Stimulated activated CD4-positive, alpha-beta T cell treated with anti-CD3 and anti-CD28 coated beads, Interleukin-12 subunit alpha, Interleukin-12 subunit beta, amount 100 ng/mL, for 24 hours (primary cell): ENCODE data around the gene USP27X.

ENCODE experiments used
- DNase-seq, 2 experiments: peaks; one replicate each; pipeline ENCODE4 v3.0.0-alpha.2; 2020; ENCODE audit warnings: low read depth in 2 of 2

The USP27X gene

DNA sequence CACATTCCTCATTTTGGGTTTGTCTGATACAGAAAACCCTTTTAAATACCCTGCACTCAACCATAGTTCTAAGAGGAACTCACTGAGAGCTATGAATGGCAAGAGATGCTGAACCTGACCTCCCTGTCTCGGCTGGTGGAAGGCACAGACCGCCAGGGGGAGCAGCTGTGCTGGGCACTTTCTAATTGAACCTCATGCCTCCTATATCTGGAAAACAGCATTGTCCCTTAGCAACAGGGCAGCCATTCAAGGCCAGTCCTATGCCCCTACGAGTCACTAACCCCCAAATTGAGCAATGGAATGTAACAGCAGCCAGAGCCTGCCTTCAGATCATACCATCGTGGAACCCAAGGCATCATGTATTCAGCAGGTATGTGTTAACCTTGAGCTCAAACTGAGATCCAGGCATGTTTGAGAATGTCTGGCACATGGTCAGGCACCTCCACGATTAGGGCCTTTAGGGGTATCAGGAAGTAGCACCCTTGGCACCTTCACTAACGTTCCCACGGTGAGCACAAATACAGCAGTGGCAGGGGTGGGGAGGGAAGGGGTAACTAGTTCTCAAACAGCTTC, 5.1 kb downstream of the USP27X start:
- peak; percentile 7 to 41 for DNase-seq

DNA sequence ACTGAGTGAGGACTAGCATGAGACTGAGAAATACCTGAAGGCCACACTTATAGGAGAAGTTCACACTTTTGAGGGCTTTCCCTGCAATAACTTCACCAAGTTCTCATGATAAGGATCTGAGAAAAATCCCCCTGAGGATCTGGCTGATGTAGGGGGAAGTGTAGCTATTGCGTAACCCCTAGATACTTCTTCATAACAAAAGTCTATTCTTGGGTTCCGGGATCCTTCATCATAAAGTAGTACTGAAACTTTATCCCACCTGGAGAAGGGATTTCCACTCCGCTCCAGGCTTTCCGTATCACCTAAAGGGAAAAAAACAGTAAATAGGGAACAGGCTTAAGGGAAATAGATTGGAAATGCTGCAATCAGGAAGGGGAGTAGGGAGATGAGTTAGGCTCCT, 13.3 kb downstream of the USP27X start:
- no peak for DNase-seq

DNA sequence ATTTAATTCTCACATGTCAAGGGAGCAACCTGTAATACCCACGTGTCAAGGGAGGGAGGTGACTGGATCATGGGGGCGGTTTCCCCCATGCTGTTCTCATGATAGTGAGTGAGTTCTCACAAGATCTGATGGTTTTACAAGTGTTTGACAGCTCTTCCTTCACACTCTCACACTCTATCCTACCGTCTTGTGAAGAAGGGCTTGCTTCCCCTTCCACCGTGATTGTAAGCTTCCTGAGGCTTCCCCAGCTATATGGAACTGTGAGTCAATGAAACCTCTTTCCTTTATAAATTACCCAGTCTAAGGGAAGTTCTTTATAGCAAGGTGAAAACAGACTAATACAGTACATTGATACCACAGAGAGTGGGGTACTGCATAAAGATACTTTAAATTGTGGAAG, 17.7 kb downstream of the USP27X start:
- DNase-seq: no peak

DNA sequence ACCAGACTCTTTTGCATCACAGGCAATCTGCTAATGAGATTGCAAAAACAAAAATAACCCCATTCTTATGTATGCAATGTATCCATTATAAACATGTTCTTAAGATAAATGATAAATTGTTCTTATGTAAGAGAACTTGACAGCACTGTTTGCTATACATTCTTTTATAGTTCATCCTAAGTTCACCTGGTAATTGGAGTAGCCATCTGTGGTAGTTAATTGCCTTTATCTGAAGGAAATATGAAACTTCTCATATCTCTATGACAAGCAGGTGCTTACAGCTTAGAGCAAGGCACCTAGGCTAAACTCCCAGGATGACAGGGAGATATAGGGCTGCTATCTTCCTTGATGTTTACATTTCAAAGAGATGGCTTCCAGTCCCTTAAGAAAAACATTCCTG, 21.8 kb downstream of the USP27X start:
- no peak for DNase-seq

DNA sequence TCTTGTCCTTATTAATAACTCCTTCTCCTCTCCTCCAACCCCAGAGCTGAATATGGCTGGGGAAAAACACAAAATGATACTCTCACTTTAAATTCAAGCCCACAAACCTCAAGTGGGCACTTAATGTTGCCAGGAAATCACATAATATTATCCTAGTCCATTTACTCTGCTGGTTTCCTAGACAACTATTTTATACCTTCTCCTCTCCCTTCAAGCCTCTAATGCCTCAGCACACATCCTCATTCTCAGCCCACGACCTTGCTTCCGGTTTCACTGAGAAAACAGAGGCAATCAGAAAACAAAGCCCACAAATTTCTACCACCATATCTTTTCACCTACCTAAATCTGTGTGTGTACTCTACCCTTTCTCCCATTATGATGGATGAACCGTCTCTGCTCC, 31.1 kb downstream of the USP27X start:
- DNase-seq: no peak

DNA sequence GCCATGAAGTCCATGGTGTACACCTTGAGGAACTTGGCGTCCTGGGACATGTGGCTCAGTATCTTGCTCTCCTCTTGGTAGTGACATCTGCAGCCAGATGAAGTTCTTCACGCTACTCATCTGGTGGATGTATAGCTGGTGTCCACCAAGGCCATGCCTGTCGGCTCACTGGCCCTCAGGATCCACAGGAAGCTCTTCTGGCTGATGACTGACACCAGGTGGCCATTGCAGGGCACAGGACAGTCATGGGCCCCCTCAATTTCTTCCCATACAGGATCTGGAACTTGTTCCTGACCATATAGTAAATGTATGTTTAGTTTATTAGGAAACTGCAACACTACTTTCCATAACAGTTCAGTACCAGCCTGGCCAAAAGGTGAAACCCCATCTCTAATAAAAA, 32.8 kb downstream of the USP27X start:
- no peak for DNase-seq

DNA sequence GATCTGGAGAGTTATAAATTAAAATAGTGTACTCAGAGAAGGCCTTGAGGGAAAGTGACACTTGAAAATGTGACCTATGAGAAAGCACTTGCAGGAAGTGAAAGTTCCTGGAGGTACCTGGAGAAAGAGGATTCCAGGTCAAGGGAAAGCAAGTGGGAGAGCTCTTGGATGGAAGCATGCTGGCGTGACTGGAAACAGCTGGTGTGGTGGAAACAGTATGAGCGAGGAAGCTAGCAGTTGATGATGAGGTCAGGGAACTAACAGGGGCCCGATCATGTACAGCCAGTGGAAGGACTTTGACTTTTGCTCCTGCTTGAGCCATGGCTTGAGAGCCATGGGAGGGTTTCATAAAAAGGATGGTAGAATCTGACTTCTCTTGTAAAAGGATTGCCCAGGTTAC, 33.6 kb downstream of the USP27X start:
- no peak for DNase-seq

DNA sequence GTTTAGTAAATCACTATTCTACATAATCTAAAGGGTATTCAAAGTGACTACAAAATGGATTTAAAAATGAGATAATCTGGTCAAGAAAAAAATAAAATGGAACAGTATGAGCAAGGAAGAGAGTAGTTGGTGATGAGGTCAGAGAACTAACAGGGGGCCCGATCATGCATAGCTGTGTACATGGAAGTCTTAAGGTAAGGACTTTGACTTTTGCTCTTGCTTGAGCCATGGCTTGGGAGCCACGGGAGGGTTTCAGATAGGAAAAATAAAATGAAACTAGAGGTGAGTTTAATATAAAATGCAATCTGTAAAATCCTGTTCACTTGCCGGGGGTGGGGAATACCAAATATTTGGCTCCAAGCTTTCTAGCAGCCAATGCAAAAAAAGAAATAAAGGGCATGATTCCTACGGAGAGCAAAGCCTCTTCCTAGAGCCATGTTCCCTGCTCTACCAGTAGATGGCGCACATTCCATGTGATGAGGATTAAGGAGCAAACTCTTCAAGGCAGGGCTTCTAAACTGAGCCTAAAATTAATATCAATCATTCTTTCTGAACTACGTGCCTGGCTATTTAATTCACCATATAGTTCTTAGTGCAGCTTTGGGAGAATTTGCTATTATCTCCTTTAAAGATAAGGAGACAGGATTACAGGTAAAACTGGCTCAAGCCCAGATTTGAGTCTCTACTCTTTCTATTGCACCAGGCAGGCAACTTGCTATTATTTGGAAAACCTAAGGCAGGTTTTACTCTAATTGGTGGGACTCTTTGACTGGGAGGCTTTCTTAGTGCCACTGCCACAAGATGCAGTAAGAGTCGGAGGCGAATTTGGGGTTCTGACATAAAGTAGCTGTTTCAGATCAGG, 36.3 kb downstream of the USP27X start:
- DNase-seq: peak in 1 of 2 experiments; percentile 13

DNA sequence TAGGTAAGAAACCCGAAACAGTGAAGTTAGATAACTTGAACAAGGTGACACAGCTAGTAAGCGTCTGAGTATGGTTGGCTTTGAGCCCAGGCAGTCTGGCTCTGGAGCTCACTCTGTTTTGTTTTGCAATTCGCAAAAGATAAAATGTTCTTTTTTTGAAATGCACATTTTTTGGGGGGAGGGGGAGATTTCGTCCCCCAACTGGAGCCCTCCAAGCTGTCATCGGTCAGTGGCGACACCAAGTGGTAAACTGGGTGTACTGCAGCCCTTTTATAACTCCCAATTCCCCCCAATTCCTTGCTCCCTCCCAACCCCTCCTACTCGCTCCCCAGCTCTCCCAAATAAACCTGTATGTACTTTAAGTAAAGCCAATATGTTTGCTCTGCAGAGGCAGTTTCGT, 40.3 kb downstream of the USP27X start:
- peak in 1 of 2 experiments; percentile 8 for DNase-seq

DNA sequence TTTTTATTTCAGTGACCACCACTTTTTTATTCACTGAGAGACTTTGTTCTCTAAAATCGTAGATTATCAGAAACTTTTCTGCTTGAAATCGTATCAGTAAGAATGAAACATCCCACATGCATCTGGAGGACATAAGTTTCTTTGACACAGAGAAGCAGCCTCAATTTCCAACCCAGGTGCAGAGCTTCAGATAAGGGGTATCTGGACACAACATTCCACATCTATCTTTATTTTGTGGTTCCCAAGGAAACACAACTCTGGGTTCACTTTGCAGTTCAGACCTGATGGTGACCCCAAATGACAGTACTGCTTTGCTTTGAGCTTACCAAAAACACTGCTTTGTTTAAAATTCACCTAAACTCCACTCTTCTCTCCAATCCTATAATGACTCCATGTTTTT, 41.8 kb downstream of the USP27X start:
- no peak for DNase-seq

DNA sequence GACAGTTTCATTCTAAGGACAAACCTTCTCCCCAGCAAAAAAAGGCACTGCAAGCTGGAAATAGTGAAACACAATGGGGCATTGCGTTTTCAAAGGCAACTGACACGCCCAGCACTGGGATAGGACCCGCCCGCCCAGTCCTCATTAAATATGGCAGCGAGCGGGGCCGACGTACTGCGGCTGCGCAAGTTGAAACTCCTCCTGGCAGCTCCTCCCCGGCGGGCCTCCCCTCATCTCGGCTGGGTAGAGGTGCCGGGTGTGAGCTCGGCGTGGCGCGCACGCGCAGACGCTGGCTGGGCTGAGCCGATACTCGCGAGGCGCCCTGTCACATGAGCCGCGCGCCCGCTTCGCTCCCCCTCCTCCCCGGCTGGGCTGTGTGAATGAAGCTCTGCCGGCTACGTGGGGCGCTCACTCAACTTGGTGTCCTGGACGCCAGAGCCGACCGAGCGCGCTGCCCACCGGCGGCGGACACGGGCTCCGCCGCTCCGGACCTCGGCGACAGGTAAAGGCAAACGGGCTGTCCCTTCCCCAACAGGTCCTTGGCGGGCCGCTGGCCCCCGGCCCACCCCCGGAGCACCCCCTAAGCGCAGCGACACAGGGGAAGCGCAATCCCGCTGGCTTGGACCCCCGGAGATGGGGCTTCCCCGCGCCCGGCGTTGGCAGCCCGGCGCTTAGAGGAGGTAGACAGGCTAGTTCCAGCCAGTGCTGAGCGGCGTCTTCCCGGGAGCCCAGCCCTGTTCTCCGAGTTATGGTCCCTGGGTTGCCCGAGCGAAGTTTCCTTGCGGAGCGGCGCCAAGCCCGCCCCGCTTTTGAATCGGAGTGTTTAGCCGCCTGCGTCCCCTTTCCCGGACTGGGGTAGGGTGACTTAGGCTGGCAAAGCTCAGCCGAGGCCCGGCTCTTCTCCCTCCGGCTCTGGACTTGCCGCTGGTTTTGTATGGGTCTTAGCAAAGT, 43.3 kb downstream of the USP27X start, which contains the start of gene CLCN5:
Gene CLCN5, plus strand, starts transcription at position 306 of the 951 bp plus-strand sequence. CDS start 2,703 bp downstream, outside the sequence.
- peak; percentile 84 to 85 for DNase-seq

DNA sequence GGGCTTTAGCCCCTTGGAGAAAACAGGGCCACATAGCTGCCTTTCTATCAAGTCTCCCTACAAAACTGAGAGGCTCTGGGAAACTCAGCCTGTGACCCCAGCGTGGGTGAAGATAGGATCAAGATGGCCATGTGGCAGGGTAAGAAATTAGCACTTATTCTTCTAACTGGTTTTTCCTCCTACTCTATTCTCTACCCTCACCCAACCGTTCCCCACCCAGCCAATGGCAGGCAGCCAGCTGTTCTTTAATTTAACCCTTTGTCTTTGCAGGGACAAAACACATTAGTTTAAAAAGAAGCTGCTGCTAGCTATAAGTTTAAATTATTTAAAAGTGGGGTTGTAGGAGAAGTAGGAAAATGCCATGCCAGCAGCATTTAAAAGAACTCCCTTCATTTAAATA, 45.9 kb downstream of the USP27X start:
- no peak for DNase-seq

DNA sequence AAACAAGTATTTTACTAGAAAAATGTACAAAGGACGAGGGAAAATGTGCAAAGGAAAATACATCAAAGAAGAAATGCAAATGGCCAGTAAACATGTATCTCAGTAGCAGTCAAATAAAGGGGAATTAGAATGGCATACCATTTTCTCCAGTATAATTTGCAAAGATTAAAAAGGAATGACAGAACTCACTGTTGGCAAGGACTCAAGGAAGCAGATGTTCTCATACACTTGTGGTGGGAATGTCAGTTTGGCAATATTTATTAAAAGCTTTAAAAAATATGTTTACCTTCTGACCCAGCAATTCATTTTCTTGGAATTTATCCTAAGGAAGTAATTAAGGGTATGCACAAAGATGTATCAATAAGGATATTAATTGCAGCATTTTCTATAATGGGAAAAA, 50.8 kb downstream of the USP27X start:
- no peak for DNase-seq
